ENCODE results near the gene ACO1. TPM values are rescaled to one million over a fixed set of nuclear protein-coding genes. Genes with fewer than 3 reads are reported as not detected.

Gene ACO1
- total RNA-seq, 1 experiment from 2014 or later: 36.2 TPM

DNA sequence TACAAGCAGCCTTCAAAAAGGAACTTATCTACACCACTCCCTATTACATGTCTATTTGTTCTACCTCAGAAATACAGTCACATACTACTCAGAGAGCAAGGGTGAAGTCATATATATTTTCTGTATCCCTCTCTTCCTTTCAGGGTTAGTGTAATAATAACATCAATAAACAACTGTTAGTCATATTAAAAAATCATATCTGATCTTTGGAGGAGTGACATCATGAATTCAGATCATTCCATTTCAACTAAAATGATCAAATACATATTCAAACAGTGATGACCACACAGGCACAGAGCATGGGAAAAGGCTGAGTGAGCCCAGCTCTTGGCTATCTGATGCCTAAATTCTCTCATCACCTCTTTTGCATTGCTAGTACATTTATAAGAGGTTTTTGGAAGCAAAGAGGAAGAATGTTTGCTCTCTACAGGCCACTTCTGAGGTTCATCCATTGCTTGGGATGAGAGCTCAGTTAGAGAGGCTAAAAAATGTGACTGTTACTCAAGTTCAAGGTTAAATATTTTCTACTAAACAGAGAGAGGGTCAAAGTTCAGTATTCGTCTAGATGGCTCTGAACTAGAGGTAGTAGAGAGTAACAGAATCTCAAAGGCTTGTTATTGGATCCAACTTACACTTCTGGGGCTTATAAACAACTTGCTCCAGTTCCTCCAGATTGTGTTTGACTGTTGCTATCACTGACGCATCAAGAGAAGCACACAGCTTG lies 102.6 kb downstream of the ACO1 start:
- Histone ChIP-seq H3K4me2 (ENCODE audit: low read length) (no peak overlapping the region), H3K4me1 (ENCODE audit: control insufficient read depth in 1 of 2, insufficient read depth in 2 of 2, low read length in 2 of 2) (no peaks in the 10 kb centered on the region), H3K9me2 (ENCODE audit: insufficient read depth) (no peaks in the 10 kb centered on the region), H3K27ac (ENCODE audit: low read depth, low read length) (no peak overlapping the region), H3K9ac (ENCODE audit: low read length) (no peak overlapping the region), H3K36me3 (ENCODE audit: control insufficient read depth in 1 of 2, insufficient read depth in 2 of 2, low read length in 2 of 2) (peaks cover 9 to 15% of the 10 kb centered on the region in 2 experiments; a peak in 3 of 4 replicates), H4K20me1 (ENCODE audit: insufficient read depth) (no peaks in the 10 kb centered on the region), H3K9me3 (ENCODE audit: control insufficient read depth in 1 of 2, insufficient read depth in 1 of 2, low read depth in 1 of 2, low read length in 2 of 2) (no peaks in the 10 kb centered on the region), H3K27me3 (ENCODE audit: insufficient read depth, low read length) (no peaks in the 10 kb centered on the region), H3K79me2 (ENCODE audit: insufficient read depth, low read length) (no peaks in the 10 kb centered on the region), H2AFZ (ENCODE audit: low read depth, low read length, poor library complexity, severe bottlenecking) (no peak overlapping the region), H3K4me3 (replicated peaks in 1 of 2; ENCODE audit: low read depth in 1 of 2, low read length in 2 of 2) (no peak overlapping the region)
- TF ChIP-seq SIN3A (IDR thresholded peaks at IDR 0.05; ENCODE audit: low read depth) (no peak), EZH2 (IDR thresholded peaks at IDR 0.05) (no peak), ELF1 (IDR thresholded peaks at IDR 0.05; ENCODE audit: borderline replicate concordance, low read depth) (no peak), CEBPB (IDR thresholded peaks at IDR 0.05; ENCODE audit: low read depth) (no peak), CBX3 (IDR thresholded peaks at IDR 0.05; ENCODE audit: low read depth) (no peak), RAD21 (IDR thresholded peaks at IDR 0.05; ENCODE audit: low read depth) (no peak), EGR1 (IDR thresholded peaks at IDR 0.05; ENCODE audit: low read depth) (no peak), ZNF274 (IDR thresholded peaks at IDR 0.05; ENCODE audit: low read depth, low read length) (no peak), POLR2A (IDR thresholded peaks at IDR 0.05; ENCODE audit: borderline replicate concordance, extremely low read depth, insufficient read depth, insufficient read length) (no peak), POLR2AphosphoS5 (IDR thresholded peaks at IDR 0.05; ENCODE audit: low read depth, low read length) (no peak), FOSL1 (IDR thresholded peaks at IDR 0.05; ENCODE audit: low read depth) (no peak), EZH2phosphoT487 (IDR thresholded peaks at IDR 0.05; ENCODE audit: borderline replicate concordance) (no peak)
- TF ChIP-seq, protein P1, sequence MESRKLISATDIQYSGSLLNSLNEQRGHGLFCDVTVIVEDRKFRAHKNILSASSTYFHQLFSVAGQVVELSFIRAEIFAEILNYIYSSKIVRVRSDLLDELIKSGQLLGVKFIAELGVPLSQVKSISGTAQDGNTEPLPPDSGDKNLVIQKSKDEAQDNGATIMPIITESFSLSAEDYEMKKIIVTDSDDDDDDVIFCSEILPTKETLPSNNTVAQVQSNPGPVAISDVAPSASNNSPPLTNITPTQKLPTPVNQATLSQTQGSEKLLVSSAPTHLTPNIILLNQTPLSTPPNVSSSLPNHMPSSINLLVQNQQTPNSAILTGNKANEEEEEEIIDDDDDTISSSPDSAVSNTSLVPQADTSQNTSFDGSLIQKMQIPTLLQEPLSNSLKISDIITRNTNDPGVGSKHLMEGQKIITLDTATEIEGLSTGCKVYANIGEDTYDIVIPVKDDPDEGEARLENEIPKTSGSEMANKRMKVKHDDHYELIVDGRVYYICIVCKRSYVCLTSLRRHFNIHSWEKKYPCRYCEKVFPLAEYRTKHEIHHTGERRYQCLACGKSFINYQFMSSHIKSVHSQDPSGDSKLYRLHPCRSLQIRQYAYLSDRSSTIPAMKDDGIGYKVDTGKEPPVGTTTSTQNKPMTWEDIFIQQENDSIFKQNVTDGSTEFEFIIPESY (IDR thresholded peaks at IDR 0.05; ENCODE audit: extremely low read depth, insufficient replicate concordance, low read length): no peak
- TF ChIP-seq, protein P2, sequence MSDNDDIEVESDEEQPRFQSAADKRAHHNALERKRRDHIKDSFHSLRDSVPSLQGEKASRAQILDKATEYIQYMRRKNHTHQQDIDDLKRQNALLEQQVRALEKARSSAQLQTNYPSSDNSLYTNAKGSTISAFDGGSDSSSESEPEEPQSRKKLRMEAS (IDR thresholded peaks at IDR 0.05): no peak
- TF ChIP-seq, protein P3, sequence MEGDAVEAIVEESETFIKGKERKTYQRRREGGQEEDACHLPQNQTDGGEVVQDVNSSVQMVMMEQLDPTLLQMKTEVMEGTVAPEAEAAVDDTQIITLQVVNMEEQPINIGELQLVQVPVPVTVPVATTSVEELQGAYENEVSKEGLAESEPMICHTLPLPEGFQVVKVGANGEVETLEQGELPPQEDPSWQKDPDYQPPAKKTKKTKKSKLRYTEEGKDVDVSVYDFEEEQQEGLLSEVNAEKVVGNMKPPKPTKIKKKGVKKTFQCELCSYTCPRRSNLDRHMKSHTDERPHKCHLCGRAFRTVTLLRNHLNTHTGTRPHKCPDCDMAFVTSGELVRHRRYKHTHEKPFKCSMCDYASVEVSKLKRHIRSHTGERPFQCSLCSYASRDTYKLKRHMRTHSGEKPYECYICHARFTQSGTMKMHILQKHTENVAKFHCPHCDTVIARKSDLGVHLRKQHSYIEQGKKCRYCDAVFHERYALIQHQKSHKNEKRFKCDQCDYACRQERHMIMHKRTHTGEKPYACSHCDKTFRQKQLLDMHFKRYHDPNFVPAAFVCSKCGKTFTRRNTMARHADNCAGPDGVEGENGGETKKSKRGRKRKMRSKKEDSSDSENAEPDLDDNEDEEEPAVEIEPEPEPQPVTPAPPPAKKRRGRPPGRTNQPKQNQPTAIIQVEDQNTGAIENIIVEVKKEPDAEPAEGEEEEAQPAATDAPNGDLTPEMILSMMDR (IDR thresholded peaks at IDR 0.05 in 2 of 3, conservative IDR thresholded peaks at IDR 0.05 in 1 of 3; ENCODE audit: borderline replicate concordance in 1 of 3, insufficient read depth in 1 of 3, low read depth in 2 of 3, low read length in 2 of 3): no peak
- DNase-seq (ENCODE audit: low read depth, low spot score) (no peak), ATAC-seq (no peak)
- ChIA-PET CTCF (no interaction called here), POLR2A (no interaction called here), RAD21 (ENCODE audit: low non-redundant PET in 1 of 2, low total read pairs in 2 of 2, uncharacterized antibody in 2 of 2, unreplicated experiment in 2 of 2) (no interaction called here)
- intact Hi-C loops (cut with micrococcal nuclease): no loop called here
- no TSS peak for BruUV-seq (replicated peaks)
